Amygdala (tissue), 56 donors: ENCODE results near the gene TRIM52.
"Not testable (repeated sequence)": the region's sequence is repeated elsewhere in the genome, so short reads cannot be mapped to it uniquely, and the experiment has no call there.

Experiments used
- DNase-seq, 56 donors: peaks; one replicate each; lab custom pipeline; 2025; lab: John Stamatoyannopoulos, UW

TRIM52 gene

DNA sequence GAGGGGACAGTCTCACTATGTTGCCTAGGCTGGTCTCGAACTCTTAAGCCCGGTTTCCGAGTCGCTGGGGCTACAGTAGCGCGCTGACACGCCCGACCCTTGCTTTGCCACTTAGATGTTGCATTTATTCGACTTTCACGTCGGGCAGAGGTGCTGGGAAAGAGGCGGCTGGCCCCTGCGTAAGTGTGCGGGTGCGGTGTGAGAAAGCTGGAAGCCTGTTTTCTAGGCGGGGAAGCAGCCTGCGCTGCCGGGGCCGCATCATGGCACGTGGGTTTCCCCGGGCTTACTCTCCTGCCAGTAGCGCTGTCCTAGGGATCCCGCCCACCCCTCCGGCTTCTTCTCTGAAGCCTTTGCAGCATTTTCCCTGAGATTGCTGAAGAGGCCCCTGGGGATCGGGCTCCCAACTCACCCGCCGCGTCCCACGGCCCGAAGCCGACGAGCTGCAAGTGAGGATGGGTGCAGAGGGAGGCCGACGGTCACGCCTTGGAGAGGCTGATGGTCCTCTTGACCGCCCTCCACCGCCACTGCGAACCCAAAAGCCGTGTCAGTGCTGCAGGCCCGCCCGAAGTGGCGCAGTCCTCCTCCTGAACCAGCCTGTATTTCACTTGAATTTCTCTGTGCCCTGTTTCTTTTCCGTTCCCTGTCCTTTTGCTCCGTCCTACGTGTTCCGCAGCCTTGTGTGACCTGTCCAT lies 43.7 kb downstream of the TRIM52 start:
- DNase-seq = no peak

DNA sequence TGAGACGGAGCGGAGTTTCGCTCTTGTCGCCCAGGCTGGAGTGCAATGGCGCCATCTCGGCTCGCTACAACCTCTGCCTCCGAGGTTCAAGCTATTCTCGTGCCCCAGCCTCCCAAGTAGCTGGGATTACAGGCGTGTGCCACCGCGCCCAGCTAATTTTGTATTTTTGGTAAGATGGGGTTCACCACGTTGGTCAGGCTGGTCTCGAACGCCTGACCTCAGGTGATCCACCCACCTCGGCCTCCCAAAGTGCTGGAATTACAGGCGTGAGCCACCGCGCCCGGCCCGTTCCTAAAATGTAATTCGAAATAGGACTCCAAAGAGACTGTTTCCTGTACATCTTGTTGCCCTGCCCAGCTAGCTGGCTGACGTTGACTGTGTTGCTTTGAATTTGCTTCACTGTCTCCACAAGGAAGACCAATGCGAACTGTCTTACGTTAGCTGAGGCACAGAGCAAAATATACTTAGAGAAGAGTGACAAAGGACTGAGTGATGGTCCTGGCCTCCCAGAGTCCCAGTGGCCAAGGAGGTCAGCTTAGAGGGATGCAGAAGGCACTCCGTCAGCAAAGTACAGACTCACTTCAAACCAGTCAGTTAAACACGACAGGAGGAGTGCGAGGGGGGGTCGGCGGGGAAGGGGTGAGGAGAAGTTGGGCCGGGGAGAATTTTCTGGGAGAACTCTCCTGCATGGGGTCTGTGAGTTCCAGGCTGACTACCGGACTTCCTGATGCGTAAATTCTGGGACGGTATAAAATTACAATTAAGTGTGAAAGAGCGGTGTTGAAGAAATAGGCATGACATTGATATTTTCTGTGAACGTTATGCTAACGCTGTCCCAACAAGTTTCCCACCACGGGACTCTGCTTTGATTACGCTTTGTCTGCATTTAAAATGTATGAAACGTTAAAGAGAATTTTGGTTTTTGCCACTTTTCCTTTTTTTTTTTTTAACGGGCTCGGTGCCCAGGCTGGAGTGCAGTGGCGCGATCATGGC lies 44.6 kb downstream of the TRIM52 start:
- no peak for DNase-seq

DNA sequence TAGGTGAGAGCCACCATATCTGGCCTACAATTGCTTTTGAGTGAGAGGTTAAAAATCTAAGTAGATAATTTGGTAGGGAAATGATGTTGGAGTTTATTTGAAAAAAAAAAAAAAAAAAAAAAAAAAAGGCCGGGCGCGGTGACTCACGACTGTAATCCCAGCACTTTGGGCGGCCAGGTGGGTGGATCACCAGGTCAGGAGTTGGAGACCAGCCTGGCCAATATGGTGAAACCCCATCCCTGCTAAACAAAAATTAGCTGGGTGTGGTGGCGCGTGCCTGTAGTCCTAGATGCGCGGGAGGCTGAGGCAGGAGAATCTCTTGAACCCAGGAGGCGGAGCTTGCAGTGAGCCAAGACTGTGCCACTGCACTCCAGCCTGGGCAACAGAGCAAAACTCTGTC lies 46.7 kb downstream of the TRIM52 start:
- DNase-seq = not testable (repeated sequence)

DNA sequence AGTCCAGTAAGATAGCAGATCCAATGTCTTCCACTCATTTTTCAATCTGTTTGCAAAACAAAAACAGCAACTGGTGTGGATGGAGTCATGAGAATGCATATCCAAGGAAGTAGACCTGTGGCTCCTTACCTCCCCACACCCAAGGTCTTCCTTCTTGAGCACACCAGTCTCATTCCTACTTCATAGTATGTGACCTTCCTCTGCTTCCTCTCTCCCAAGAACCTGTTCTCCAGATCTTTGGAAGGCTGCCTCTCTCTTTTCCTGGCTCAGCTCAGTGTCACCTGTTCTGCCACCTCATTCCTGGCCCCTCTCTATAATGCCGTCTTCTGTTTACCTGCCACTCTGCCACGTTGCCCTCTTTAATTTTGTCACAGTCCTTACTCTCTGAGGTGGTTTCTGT lies 48.0 kb downstream of the TRIM52 start:
- DNase-seq = no peak

DNA sequence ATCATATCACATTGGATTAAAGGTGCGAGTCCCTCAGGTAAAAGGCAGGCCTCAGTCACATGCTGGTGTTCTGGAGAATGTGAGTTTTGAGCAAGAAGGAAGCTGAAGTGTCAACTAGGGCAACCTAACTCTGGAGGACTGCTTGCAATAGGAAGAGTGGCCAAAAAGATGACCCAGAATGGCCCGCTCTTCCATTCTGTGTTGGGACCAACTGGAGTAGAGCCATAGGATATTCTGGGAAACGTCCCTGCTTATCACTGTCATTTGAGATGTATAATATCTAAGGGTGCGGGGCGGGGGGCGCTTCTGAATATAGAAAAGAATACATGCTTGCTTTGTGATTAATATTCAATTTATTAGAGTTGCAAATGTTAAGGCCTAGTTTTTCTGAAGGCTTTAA lies 48.9 kb downstream of the TRIM52 start:
- DNase-seq = no peak

DNA sequence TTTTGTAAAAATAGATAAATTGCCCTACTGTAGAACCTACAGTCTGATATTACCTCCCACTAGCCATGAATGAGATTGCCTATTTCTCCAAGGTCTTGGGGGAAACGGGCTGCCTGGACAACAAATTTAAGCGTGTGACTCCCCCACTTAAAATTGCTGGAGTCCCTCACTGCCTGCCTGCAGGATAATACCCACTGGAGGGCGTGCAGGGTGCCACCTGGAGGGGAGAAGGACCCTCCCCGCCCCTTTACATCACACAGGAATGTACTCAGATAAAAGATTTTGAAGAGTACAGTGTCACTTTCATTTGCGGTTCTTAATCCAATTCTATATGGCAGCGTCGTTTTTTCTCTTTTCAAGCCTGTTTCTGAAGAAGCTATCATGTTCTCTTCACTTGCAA lies 49.7 kb downstream of the TRIM52 start:
- DNase-seq = no peak

DNA sequence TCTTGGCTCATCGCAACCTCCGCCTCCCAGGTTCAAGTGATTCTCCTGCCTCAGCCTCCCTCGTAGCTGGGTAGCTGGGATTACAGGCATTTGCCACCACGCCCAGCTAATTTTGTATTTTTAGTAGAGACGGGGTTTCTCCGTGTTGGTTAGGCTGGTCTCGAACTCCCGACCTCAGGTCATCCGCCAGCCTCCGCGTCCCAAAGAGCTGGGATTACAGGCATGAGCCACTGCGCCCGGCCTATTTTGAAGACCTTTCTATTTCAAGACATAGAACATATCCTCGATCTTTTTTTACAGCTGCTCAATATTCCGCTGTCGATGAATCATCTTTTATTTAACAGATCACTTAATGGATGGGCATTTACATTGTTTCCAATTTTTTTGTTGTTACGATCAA lies 50.2 kb downstream of the TRIM52 start:
- not testable (repeated sequence) for DNase-seq

DNA sequence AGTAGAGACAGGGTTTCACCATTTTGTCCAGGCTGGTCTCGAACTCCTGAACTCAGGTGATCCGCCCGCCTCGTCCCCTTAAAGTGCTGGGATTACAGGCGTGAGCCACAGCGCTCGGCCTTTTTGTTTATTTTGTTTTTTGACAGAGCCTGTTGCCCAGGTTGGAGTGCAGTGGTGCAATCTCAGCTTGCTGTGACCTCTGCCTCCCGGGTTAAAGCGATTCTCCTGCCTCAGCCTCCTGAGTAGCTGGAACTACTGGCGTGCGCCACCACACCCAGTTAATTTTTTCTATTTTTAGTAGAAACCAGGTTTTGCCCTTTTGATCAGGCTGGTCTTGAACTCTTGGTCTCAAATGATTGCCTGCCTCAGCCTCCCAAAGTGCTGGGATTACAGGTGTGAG lies 50.8 kb downstream of the TRIM52 start:
- DNase-seq = not testable (repeated sequence)

DNA sequence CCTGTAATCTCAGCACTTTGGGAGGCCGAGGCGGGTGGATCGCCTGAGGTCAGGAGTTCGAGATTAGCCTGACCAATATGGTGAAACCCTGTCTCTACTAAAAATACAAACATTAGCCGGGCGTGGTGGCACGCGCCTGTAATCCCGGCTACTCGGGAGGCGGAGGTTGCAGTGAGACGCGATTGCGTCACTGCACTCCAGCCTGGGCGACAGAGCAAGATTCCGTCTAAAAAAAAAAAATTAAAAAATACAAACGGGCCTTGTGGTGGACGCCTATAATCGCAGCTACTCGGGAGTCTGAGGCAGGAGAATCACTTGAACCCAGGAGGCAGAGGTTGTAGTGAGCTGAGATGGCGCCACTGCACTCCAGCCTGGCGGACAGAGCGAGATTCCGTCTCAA lies 51.9 kb downstream of the TRIM52 start:
- DNase-seq = not testable (repeated sequence)

DNA sequence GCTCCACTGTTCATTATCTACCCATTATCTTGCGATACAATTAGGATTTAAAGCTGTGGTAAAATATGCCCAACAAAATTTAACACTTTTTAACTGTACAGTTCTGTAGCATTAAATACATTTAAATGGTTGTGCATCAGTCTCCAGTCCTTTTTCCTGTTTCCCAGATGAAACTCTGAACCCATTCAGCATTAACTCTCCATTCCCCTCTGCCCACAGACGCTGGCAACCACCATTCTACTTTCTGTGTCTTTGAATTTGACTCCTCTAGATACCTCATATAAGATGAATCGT lies 53.0 kb downstream of the TRIM52 start:
- DNase-seq = no peak

DNA sequence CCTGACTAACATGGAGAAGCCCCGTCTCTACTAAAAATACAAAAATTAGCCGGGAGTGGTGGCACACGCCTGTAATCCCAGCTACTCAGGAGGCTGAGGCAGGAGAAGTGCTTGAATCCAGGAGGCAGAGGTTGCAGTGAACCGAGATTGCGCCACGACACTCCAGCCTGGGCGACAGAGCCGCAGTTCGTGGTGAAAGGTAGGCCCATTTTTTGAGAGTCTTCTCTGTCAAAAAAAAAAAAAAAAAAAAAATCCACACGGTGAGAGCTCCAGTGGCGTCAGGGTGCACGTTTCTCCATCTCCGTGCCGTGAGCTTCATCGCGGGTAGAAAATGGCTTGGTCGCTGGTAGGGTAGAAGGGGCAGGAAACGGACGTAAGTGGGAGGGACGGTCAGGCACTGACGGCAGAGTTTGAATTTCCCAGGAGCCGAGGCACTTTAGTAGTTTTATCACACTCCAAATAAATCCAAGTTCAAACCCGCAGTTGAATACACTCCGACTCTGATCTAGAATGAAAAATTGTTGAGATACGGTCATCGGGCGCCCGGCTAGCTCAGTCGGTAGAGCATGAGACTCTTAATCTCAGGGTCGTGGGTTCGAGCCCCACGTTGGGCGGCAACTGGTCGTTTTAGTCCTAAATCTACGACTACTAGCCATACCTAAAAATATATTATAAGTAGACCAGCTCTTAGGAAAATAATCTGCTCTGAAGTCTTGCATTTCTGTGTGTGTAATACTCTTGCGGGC lies 53.6 kb downstream of the TRIM52 start:
- DNase-seq = no peak

DNA sequence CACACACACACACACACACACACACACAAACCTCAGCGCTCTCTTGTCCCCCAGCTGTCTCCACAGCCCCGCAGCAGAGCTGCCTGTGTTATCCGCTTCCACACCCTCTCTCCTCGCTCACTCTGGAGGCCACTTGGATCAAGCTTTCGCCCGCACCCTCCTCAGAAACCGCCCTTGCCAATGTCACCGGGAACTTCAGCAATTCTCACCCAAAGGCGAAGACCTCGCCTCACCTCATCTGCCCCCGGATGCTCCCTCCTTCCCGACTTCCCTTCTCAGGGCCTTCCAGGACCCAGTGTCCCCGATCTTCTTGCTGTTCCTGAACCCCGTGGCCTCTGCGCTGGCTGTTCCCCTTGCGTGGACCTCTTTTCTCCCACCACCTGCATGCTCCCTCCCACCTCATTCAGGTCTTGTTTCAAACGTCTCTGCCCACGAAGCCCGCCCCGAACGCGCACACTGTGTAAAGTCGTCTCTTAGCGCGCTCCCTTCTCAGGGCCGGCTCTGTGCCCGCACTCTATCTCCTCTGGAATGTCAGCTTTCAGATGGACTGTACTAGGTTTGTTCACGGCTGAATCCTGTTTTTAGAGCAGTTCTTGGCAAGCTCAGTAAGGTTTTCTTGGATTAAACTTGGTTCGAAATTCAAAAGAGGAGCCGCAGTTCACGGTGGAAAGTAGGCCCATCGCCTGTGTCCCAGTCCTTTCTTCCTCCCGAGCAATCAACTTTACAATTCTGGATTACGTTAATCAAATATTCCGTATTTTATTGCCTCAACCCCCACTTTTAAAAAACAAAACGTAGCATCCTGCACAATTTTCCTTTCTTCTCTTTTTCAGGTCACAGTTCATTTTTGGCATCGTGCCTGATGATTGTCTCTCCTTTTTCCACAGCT lies 54.9 kb downstream of the TRIM52 start:
- no peak for DNase-seq
